Lower leg skin (tissue), 4 donors: Measurements from ENCODE around the gene PRKAR1B. TPM values are rescaled to one million over a fixed set of nuclear protein-coding genes. Genes with fewer than 3 reads are reported as not detected.
"Not testable (repeated sequence)": the region's sequence is repeated elsewhere in the genome, so short reads cannot be mapped to it uniquely, and the experiment has no call there.

Experiments
- DNase-seq, 2 donors: peaks; one replicate each; pipeline ENCODE4 v3.0.0-alpha.2; 2019; ENCODE audit warnings: low spot score in 2 of 2
- H3K4me3 ChIP-seq: fragments of 200-600 bp; sonication (generic); 2 replicates; pipeline ENCODE4 v1.5.1; 2017; ENCODE audit warnings: mild to moderate bottlenecking, low read depth; ENCODE audit not compliant: poor library complexity, severe bottlenecking
- POLR2A ChIP-seq, 2 donors: fragments of 450-650 bp; IDR thresholded peaks; one replicate each; pipeline ENCODE4 v1.6.1; 2016 to 2017; ENCODE audit warnings: antibody characterized with exemption in 2 of 2, mild to moderate bottlenecking in 1 of 2, moderate library complexity in 1 of 2
- WGBS, 2 donors: methylation state at CpG; one replicate each; pipeline ENCODE4 v1.1.5; 2018; 5-methylcytosine and 5-hydroxymethylcytosine counted together
- intact Hi-C: fragments of 100-400 bp; cut with DNase I; formaldehyde crosslinking; loops from one replicate; pipeline ENCODE4 v1.15.0; 2023; ENCODE audit warnings: low total_unique reads
- total RNA-seq, 4 donors: library from RNA; depleted of rRNA; stranded (reverse); fragments of >200 nt; gene quantifications; one replicate each; pipeline ENCODE4 v1.1.0, GENCODE V29; 2016
- TF ChIP-seq, protein P1 (sequence below), 3 donors: fragments of 450-650 bp; IDR thresholded peaks; one replicate each; pipeline ENCODE4 v1.5.1; 2016; ENCODE audit warnings: antibody characterized with exemption in 3 of 3, mild to moderate bottlenecking in 3 of 3, moderate library complexity in 2 of 3

The PRKAR1B gene
- total RNA-seq, 4 donors from 2014 or later: 7.8 to 16.9 (median 15.0) TPM

- WGBS, 2 donors: 85 to 88% methylated on average over 14 to 16 of the region's 17 CpGs
- no peak overlapping the region for H3K4me3 ChIP-seq
- no peak for DNase-seq
- intact Hi-C loops: no loop called here
- TF ChIP-seq, protein P1, sequence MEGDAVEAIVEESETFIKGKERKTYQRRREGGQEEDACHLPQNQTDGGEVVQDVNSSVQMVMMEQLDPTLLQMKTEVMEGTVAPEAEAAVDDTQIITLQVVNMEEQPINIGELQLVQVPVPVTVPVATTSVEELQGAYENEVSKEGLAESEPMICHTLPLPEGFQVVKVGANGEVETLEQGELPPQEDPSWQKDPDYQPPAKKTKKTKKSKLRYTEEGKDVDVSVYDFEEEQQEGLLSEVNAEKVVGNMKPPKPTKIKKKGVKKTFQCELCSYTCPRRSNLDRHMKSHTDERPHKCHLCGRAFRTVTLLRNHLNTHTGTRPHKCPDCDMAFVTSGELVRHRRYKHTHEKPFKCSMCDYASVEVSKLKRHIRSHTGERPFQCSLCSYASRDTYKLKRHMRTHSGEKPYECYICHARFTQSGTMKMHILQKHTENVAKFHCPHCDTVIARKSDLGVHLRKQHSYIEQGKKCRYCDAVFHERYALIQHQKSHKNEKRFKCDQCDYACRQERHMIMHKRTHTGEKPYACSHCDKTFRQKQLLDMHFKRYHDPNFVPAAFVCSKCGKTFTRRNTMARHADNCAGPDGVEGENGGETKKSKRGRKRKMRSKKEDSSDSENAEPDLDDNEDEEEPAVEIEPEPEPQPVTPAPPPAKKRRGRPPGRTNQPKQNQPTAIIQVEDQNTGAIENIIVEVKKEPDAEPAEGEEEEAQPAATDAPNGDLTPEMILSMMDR (IDR thresholded peaks at IDR 0.05): no peak
- TF ChIP-seq POLR2A (IDR thresholded peaks at IDR 0.05): no peak
Measured at GRCh38 chr7:636396-636795, 90.7 kb downstream of the PRKAR1B start.

DNA sequence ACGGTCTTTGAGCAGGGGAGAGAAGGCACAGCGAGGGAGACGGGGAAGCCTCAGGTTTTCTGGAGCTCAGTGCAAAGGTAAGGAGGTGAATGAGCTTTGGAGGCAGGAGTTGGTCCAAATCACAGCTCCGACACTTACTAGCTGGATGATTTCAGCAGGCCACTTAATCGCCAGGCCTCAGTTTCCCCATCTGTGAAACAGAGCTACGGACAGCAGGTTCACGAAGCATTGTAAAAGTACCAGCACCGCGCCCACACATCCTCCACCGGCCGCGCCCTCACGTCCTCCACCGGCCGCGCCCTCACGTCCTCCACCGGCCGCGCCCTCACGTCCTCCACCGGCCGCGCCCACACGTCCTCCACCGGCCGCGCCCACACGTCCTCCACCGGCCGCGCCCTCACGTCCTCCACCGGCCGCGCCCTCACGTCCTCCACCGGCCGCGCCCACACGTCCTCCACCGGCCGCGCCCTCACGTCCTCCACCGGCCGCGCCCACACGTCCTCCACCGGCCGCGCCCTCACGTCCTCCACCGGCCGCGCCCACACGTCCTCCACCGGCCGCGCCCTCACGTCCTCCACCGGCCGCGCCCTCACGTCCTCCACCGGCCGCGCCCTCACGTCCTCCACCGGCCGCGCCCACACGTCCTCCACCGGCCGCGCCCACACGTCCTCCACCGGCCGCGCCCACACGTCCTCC, 91.2 kb downstream of the PRKAR1B start:
- intact Hi-C loops, DNase-seq, H3K4me3 ChIP-seq: not testable (repeated sequence)
- 94 to 96% methylated on average over 31 to 55 of the region's 81 CpGs for WGBS, 2 donors

DNA sequence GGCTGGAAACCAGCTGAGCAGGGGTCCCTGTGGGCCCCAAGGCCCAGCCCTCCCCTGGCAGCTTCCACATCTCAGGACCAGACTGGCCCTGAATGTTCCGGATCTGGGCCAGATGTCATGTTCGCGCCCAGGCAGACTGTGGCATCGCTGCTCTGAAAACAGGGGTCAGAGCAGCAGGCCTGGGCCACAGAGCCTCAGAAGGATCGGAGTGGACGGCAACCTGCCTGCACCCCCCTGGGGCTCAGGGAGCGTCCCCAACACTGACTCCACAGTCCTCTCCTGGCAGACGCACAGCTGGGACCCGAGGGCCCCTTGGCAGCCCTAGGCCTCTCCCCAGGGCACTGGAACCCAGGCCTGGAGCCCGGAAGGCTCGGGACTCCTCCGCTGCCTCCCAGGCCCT, 91.9 kb downstream of the PRKAR1B start:
- no peak for DNase-seq
- no peak overlapping the region for H3K4me3 ChIP-seq
- WGBS, 2 donors: 90 to 94% methylated on average over 9 to 12 of the region's 12 CpGs
- intact Hi-C loops: no loop called here
- no peak for TF ChIP-seq POLR2A (IDR thresholded peaks at IDR 0.05)
- TF ChIP-seq, protein P1 (IDR thresholded peaks at IDR 0.05): no peak

- intact Hi-C loops: no loop called here
- TF ChIP-seq, protein P1 (IDR thresholded peaks at IDR 0.05): no peak
- TF ChIP-seq POLR2A (IDR thresholded peaks at IDR 0.05): no peak
- WGBS, 2 donors: 95 to 98% methylated on average over 12 of the region's 12 CpGs
Measured at GRCh38 chr7:633381-634018, 93.6 kb downstream of the PRKAR1B start.

GRCh38 chr7:632831-633210, 94.3 kb downstream of the PRKAR1B start:
- H3K4me3 ChIP-seq: no peak overlapping the region
- intact Hi-C loops: no loop called here
- TF ChIP-seq POLR2A (IDR thresholded peaks at IDR 0.05): no peak
- TF ChIP-seq, protein P1 (IDR thresholded peaks at IDR 0.05): no peak
- WGBS, 2 donors: 89 to 90% methylated on average over 22 to 23 of the region's 23 CpGs
- DNase-seq: no peak

More at GRCh38 chr7:633381-634018, 93.6 kb downstream of the PRKAR1B start:
- no peak for DNase-seq
- H3K4me3 ChIP-seq: no peak overlapping the region

DNA sequence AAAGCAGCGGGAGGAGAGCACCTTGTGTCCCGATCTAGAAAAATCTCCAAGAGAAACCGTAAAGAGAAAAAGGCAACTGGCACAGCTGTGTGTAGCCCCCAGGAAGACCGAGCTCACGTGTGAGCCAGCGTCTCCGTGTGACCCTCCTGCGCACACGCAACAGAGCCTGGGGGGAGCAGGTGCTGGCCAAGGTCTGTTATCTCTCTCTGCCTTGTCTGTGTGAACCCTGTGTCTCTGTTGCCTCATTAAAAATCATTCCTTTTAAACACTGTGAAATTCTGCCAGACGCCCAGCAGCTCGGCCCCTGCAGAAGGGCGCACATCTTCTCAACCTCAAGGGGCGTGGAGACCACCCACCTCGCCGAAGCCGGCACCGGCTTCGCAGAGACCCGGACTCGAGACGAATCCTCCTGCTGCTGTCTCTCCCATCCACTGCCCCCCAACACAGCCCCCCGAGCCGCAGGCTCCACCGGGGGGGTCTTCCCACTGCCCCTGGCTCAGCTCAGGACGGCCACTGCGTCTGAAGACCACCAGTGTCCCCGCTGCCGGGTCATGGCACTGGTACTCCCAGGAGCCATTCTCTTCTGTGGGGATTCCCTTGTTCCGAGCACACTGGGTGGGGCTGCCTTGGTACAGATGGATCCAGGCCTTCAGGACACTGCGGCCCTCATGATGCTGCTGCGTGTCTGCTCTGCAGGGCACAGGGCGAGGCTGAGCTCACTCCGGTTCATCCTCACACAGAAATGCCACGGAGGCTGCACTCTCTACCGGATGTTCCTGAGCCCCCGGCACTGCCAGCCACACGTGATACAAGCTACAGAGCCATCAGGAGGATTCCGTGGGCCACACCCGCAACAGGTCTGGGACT, 94.9 kb downstream of the PRKAR1B start:
- intact Hi-C loops: no loop called here
- no peak overlapping the region for H3K4me3 ChIP-seq
- DNase-seq: no peak
- WGBS, 2 donors: 90 to 93% methylated on average over 30 to 31 of the region's 39 CpGs
- TF ChIP-seq, protein P1 (IDR thresholded peaks at IDR 0.05): no peak
- no peak for TF ChIP-seq POLR2A (IDR thresholded peaks at IDR 0.05)
